HG03196 (cell line): ENCODE results near the gene PTGER4.
A peak's percentile ranks its signal among the peaks of the same experiment; 100 is the strongest.
"Not testable (repeated sequence)": the region's sequence is repeated elsewhere in the genome, so short reads cannot be mapped to it uniquely, and the experiment has no call there.

Experiments
- ATAC-seq: cut with Tn5 transposase; IDR thresholded peaks from one replicate; pipeline ENCODE4 v1.9.1; 2021; ENCODE audit not compliant: unreplicated experiment

The PTGER4 gene

GRCh38 chr5:40679913-40680681, at the start of gene PTGER4:
Gene PTGER4 (plus strand): TSS chr5:40679915. CDS start chr5:40680994, 1,079 bp downstream.
- peak; percentile 28 for ATAC-seq

- no peak for ATAC-seq
Measured at GRCh38 chr5:40630126-40630525, 49.6 kb upstream of the PTGER4 start.

GRCh38 chr5:40631236-40631635, 48.5 kb upstream of the PTGER4 start:
- ATAC-seq: no peak

GRCh38 chr5:40634154-40634553, 45.6 kb upstream of the PTGER4 start:
- no peak for ATAC-seq

- ATAC-seq: no peak
Measured at GRCh38 chr5:40634593-40634992, 45.1 kb upstream of the PTGER4 start.

- ATAC-seq: not testable (repeated sequence)
Measured at GRCh38 chr5:40639531-40639930, 40.2 kb upstream of the PTGER4 start.

GRCh38 chr5:40646266-40646665, 33.4 kb upstream of the PTGER4 start:
- ATAC-seq: no peak

- no peak for ATAC-seq
Measured at GRCh38 chr5:40648150-40648549, 31.6 kb upstream of the PTGER4 start.

GRCh38 chr5:40649463-40650030, 30.2 kb upstream of the PTGER4 start:
- no peak for ATAC-seq

- no peak for ATAC-seq
Measured at GRCh38 chr5:40651201-40651600, 28.5 kb upstream of the PTGER4 start.

- no peak for ATAC-seq
Measured at GRCh38 chr5:40652441-40653220, 27.1 kb upstream of the PTGER4 start.

GRCh38 chr5:40653221-40654022, 26.3 kb upstream of the PTGER4 start:
- no peak for ATAC-seq

GRCh38 chr5:40654377-40654991, 25.2 kb upstream of the PTGER4 start:
- ATAC-seq: no peak

- no peak for ATAC-seq
Measured at GRCh38 chr5:40655138-40655537, 24.6 kb upstream of the PTGER4 start.

GRCh38 chr5:40656091-40656490, 23.6 kb upstream of the PTGER4 start:
- ATAC-seq: not testable (repeated sequence)

- no peak for ATAC-seq
Measured at GRCh38 chr5:40656766-40657165, 22.9 kb upstream of the PTGER4 start.

- no peak for ATAC-seq
Measured at GRCh38 chr5:40660751-40661150, 19.0 kb upstream of the PTGER4 start.

GRCh38 chr5:40665635-40666298, 13.9 kb upstream of the PTGER4 start:
- no peak for ATAC-seq

- no peak for ATAC-seq
Measured at GRCh38 chr5:40666657-40667056, 13.1 kb upstream of the PTGER4 start.

- ATAC-seq: no peak
Measured at GRCh38 chr5:40667161-40667663, 12.5 kb upstream of the PTGER4 start.
